ENCODE results near the gene ATP8A2. TPM values are rescaled to one million over a fixed set of nuclear protein-coding genes. Genes with fewer than 3 reads are reported as not detected.
A peak's percentile ranks its signal among the peaks of the same experiment; 100 is the strongest.

ATP8A2 gene
- total RNA-seq, 1 donor from 2014 or later, result 1.9 TPM

DNA sequence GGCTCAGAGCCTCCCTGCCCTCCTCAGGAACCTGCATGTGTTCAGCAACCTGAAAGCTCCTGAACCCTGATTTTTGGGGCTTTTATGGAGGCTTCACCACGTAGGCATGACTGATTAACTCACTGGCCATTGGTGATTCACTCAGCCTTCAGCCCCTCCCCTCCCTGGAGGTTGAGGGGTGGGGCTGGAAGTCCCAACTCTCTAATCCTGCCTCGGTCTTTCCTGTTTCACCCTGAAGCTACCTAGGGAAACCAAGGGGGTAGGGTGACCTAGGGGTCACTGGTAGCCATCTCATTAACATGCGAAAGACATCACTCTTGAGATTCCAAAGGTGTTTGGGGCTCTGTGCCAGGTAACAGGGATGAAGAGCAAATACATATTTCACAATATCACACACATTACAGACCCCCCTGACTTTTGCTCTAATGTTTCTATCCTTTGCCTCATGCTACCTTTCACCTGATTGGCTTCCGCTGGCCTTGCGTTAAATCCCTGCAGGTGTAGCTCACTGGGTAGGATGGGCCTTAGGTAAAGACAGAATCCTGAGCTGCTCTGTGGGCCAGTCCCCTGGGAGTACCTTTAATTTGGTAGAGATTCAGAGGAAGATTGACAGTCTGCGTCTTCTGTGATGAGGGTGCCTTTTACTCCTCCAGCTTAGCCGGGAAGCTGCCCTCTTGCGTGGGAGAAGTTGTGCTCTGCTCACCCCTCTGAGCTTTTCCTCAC lies 260.6 kb downstream of the ATP8A2 start:
- intact Hi-C loops (cut with DNase I), result no loop called here
- no peaks in the 10 kb centered on the region for H3K4me1 ChIP-seq
- no peaks in the 10 kb centered on the region for H3K36me3 ChIP-seq
- no peak overlapping the region for H3K4me3 ChIP-seq
- ATAC-seq (peak; percentile 46), DNase-seq (no peak)
- H3K9me3 ChIP-seq, result no peaks in the 10 kb centered on the region
- TF ChIP-seq, protein P1, sequence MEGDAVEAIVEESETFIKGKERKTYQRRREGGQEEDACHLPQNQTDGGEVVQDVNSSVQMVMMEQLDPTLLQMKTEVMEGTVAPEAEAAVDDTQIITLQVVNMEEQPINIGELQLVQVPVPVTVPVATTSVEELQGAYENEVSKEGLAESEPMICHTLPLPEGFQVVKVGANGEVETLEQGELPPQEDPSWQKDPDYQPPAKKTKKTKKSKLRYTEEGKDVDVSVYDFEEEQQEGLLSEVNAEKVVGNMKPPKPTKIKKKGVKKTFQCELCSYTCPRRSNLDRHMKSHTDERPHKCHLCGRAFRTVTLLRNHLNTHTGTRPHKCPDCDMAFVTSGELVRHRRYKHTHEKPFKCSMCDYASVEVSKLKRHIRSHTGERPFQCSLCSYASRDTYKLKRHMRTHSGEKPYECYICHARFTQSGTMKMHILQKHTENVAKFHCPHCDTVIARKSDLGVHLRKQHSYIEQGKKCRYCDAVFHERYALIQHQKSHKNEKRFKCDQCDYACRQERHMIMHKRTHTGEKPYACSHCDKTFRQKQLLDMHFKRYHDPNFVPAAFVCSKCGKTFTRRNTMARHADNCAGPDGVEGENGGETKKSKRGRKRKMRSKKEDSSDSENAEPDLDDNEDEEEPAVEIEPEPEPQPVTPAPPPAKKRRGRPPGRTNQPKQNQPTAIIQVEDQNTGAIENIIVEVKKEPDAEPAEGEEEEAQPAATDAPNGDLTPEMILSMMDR (IDR thresholded peaks at IDR 0.05), result no peak
- no peaks in the 10 kb centered on the region for H3K27me3 ChIP-seq
- H3K27ac ChIP-seq, result no peak overlapping the region

DNA sequence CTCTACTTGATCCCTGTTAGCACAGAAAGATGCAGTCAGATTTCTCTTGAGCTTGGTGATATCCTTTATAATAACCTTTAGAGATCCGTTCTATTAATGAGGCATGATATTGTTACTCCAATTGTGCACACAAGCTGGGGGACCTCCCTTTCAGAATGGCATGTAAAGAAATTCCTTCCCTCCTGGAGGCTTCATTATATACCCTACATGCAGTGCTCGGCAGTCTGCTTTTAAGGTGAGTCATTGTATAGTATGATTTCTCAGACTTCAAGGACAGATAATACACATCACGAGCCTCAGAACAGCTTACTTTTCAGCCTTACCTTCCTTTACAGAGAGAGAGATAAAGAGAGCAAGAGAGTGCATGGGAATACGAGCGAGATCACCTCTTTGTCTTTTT lies 261.3 kb downstream of the ATP8A2 start:
- intact Hi-C loops (cut with DNase I), result no loop called here
- DNase-seq (no peak), ATAC-seq (no peak)
- H3K4me3 ChIP-seq, result no peak overlapping the region
- no peak overlapping the region for H3K27ac ChIP-seq
- no peaks in the 10 kb centered on the region for H3K4me1 ChIP-seq
- TF ChIP-seq, protein P1 (IDR thresholded peaks at IDR 0.05), result no peak
- no peaks in the 10 kb centered on the region for H3K27me3 ChIP-seq
- H3K9me3 ChIP-seq, result no peaks in the 10 kb centered on the region
- no peaks in the 10 kb centered on the region for H3K36me3 ChIP-seq

DNA sequence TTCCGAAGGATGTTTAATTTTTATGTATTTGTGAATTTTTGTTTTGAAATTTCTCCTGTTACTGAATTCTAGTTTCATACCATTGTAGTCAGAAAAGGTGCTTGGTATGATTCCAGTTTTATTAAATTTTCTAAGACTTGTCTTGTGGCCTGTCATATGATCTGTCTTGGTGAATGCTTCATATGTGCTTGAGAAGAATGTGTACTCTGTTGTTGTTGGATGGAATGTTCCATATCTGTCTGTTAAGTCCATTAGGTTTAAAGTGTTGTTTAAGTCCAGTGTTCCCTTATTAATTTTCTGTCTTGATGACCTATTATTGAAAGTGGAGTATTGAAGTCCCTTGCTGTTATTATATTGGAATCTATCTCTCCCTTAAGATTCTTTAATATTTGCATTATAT lies 273.9 kb downstream of the ATP8A2 start:
- Histone ChIP-seq H3K27ac (no peak overlapping the region), H3K4me3 (no peak overlapping the region), H3K27me3 (no peaks in the 10 kb centered on the region), H3K36me3 (no peaks in the 10 kb centered on the region), H3K4me1 (no peaks in the 10 kb centered on the region), H3K9me3 (no peaks in the 10 kb centered on the region)
- no peak for ATAC-seq
- DNase-seq, result no peak
- intact Hi-C loops (cut with DNase I), result no loop called here
- TF ChIP-seq, protein P1 (IDR thresholded peaks at IDR 0.05), result no peak

DNA sequence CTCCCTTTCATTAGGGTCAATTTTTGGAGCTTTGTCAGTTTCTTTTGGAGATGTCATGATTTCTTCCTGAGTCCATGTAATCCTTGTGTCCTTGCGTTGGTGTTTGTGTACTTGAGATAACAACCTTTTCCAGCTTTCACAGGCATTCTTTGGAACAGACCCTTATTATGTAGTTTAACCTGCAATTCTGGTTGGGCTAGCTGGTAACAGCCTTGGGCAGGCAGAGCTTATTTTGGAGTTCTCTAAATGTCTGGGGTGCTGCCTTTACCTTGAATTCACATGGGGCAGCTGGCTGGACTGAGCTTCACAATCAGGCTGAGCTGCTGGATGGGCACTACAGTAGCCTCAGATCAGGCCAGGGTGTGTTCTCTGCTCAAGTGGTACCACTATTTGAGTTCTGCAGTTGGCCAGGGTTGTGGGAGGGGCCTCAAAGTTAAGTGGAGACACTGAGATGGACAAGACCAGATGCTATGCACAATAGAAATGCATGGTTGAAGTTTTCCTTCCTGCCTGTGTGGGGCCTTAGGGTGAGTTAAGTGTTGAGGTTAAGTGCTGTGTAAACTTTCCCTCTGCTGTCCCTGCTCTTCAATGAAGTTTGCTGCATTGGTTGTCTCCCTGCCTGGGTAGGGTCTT lies 277.3 kb downstream of the ATP8A2 start:
- DNase-seq (no peak), ATAC-seq (peak; percentile 43)
- Histone ChIP-seq H3K27ac (no peak overlapping the region), H3K27me3 (no peaks in the 10 kb centered on the region), H3K4me3 (no peak overlapping the region), H3K4me1 (no peaks in the 10 kb centered on the region), H3K9me3 (no peaks in the 10 kb centered on the region), H3K36me3 (no peaks in the 10 kb centered on the region)
- intact Hi-C loops (cut with DNase I), result no loop called here
- TF ChIP-seq, protein P1 (IDR thresholded peaks at IDR 0.05), result no peak

DNA sequence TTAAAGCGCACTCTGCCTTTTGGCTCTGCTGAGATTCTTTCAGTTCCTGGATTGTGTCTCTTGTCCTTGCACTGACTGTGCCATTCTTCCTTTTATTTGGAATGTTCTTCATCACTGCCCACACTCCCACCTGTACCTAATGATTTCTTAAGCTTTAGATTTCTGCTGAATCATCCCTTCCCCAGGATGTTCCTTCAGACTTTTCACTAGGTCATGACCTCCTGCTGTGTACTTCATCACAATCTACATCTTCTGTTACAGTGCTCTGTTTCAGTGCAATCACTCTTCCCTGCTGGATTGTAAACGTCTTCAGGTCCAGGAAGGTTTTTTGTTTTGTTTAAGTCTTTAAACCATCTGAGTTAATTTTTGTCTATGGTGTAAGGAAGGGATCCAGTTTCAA lies 281.0 kb downstream of the ATP8A2 start:
- intact Hi-C loops (cut with DNase I), result no loop called here
- TF ChIP-seq, protein P1 (IDR thresholded peaks at IDR 0.05), result no peak
- Histone ChIP-seq H3K4me3 (no peak overlapping the region), H3K4me1 (no peaks in the 10 kb centered on the region), H3K27ac (no peak overlapping the region), H3K9me3 (no peaks in the 10 kb centered on the region), H3K27me3 (no peaks in the 10 kb centered on the region), H3K36me3 (no peaks in the 10 kb centered on the region)
- DNase-seq (no peak), ATAC-seq (no peak)

Measured in upper lobe of right lung (tissue), 1 donor.